LNCAP (cell line): Measurements from ENCODE around the gene OR52N1.

ENCODE experiments used
- TF ChIP-seq, protein P1 (sequence below): fragments of 450-650 bp; IDR thresholded peaks from 2 replicates; pipeline ENCODE4 v1.5.1; 2017; ENCODE audit warnings: mild to moderate bottlenecking

OR52N1 gene

DNA sequence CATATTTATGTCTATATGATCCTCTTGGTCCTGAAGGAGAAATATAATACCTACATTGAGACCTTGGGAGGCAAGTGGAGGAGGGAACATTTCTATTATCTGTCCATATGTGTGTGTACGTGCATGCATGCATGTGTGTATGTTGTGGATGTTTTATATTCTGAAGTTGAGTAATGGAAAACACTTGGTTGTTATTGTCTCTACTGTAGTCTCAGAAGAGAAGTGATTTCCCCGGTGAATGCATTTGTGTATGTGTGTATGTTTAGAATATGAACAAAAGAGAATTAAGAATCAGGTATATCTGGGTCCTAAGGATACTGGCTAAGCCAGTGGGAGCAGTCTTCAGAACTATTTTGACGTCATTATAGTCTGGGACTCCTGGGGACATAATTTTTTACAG, at the start of gene OR52N1:
TSS of gene OR52N1 (minus strand) at position 101 of the 400 bp plus-strand sequence. CDS start 2,449 bp downstream, outside the sequence.
- TF ChIP-seq, protein P1, sequence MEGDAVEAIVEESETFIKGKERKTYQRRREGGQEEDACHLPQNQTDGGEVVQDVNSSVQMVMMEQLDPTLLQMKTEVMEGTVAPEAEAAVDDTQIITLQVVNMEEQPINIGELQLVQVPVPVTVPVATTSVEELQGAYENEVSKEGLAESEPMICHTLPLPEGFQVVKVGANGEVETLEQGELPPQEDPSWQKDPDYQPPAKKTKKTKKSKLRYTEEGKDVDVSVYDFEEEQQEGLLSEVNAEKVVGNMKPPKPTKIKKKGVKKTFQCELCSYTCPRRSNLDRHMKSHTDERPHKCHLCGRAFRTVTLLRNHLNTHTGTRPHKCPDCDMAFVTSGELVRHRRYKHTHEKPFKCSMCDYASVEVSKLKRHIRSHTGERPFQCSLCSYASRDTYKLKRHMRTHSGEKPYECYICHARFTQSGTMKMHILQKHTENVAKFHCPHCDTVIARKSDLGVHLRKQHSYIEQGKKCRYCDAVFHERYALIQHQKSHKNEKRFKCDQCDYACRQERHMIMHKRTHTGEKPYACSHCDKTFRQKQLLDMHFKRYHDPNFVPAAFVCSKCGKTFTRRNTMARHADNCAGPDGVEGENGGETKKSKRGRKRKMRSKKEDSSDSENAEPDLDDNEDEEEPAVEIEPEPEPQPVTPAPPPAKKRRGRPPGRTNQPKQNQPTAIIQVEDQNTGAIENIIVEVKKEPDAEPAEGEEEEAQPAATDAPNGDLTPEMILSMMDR, result no peak

DNA sequence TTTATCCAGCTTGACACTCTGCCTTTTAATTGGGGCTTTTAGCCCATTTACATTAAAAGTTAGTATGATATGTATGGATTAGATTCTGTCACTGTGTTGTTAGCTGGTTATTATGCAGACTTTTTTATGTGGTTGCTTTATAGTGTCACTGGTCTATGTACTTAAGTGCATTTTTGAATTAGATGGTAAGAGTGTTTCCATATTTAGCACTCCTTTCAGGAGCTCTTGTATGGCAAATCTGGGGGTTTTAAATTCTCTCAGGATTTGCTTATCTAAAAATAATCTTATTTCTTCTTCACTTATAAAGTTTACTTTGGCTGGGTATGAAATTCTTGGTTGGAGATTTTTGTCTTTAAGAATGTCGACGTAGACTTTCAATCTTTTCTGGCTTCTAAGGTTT, 46.6 kb upstream of the OR52N1 start:
- TF ChIP-seq, protein P1, result no peak

DNA sequence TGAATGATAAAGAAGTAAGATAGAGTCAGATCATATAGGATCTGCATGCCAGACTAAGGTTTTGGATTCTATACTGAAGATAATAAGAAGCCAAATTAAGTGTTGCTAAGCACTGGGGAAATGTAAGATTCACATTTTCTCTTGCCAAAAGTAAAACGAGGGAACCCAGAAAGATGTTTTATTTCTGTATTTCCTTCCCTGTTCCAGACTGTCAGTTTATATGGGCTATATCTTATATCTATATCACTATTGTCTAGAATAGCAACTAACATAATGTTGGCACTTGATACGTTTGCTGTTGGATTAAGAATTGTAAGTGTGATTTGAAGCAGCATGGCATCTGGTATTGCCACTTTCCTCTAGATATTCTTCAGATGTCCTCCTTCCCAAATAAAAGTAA, 42.4 kb upstream of the OR52N1 start:
- TF ChIP-seq, protein P1, result no peak

DNA sequence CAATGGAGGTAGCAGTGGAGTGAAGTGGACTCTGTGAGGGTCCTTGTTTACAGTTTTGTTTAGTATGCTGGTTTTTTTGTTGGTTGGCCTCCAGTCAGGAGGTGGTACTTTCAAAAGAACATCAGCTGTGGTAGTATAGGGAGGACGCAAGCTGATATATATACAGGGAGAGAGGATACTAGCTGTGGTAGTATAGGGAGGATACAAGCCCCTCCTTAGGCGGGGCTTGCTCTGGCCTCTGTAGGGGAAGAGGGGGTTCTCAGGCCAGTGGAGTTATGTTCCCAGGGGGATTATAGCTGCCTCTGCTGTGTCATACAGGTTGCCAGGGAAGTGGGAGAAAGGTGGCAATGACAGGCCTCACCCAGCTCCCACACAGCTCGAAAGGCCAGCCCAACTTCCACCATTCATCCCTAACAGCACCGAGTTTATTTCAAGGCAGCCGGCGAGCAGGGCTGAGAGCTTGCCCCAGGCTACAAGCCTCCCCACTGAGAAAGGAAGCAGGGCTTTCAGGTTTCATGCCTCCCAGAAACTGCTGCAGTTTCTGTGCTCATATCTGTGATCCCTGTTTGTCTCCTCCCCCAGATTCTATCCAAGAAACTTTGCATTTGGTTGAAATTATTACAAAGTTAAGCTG, 40.2 kb upstream of the OR52N1 start:
- TF ChIP-seq, protein P1, result no peak

DNA sequence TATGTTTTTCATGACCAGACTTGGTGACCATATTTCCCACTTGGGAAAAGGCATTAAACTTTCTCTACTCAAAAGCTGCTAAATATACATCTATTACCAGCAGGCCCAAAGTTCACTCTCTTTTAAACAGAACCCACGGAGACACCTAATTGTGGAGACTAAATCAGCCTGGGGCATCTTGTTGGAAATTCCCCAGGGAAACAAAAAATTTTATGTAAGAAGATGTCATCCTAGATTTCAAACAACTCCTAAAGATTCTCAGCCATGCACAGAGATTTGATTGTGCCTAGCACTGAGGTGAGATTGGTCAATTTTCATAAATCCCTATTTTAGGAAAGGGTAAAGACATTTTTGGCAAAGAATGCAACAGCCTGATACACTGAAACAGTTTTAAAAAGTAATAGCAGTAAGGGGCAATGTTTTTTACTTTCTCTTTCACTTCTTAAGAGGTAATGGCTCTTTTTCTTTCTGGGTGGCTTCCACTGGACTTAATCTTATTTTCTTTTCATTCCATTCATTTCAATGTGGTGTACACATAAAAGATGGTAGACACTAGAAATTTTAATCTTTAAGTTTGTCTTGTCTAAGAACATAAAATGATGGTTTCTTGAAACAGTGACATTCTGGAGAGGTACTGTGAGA, 27.3 kb upstream of the OR52N1 start:
- TF ChIP-seq, protein P1, result no peak

DNA sequence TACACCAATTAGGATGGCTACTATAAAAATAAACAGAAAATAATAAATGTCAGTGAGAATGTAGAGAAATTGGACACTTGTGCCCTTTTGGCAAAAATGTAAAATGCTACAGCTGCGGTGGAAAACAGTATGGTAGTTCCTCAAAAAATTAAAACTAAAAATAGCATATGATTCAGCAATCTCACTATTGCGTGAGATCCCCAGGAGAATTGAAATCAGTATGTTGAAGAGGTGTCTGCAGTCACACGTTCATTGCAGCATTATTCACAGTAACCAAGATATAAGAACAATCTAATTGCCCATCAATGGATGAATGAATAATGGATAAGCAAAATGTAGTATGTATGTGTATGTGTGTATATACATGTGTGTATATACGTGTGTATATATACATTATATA, 24.5 kb upstream of the OR52N1 start:
- TF ChIP-seq, protein P1, result no peak

DNA sequence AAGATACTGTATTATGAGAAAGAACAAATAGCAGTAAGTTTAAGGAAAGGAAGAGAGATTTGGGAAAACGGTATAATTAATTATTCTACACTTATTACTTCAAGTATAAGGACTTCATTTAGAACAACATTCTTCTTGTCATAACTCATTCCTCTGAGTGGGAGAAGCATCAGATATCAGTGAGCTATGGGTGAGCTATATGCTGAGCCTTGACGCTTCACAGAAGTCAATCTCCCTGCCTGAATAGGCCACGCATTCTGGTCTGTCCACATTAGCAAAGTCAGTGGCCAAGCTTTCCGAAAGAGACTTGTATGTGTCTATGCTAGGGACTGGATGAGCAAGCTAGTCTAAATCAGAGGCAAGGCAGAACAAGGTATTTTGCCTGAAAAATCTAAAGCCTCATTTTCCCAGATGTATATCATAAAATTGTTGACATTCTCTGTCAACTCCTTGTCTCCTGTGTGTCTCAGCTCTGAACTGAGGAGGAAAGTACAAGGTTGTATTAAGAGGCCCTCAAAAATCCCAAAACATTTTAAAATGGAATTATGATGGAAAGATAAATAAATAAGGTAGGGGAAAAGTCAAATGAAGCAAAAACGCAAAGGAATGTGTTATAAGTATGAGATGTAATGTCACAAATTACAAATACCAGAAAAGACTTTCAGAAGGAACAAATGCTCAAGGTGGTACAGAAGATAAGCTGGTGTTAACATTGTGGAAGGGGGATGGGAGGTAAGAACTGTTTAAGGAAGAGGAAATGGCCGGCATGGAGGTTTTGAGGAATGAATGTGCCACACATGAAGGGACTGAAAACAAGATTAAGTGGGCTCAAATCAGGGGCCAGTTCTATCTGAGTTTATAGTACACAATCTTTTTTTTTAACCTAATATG, 19.1 kb upstream of the OR52N1 start:
- TF ChIP-seq, protein P1, result no peak
